GM23248 (cell line): ENCODE measurements around the gene PDGFRA.

Source experiments
- EZH2 ChIP-seq: fragments of 200-600 bp; sonication (generic); IDR thresholded peaks from 2 replicates; pipeline ENCODE4 v1.6.1; 2018; ENCODE audit warnings: antibody characterized with exemption, mild to moderate bottlenecking; ENCODE audit not compliant: insufficient read depth, poor library complexity, severe bottlenecking
- EZH2phosphoT487 ChIP-seq: fragments of 200-600 bp; sonication (generic); IDR thresholded peaks from 2 replicates; pipeline ENCODE4 v1.6.1; 2018; ENCODE audit warnings: antibody characterized with exemption, moderate library complexity, mild to moderate bottlenecking, low read depth; ENCODE audit not compliant: insufficient read depth

DNA sequence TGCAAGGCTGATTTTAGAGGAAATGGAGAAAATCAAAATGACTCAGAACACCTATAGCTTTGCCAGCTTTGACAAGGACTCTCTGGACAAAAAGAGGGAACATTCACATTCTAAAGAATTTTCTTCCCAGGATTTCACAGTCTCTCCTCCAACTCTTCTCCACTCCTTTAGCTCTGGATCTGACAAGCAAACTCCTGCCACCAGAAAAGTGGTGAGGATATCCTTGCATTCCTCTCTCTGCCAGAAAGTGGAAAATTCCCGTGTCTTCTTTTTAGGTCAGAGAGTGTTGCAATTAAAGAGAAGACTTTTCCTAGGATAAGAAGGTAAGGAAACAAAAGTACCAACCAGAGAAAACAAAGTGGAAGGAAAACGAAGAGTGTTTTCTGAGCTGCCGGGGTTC, 16.1 kb upstream of the PDGFRA start:
- TF ChIP-seq EZH2 = no peak
- TF ChIP-seq EZH2phosphoT487 = no peak
